ENCODE data around the gene LRIG3.

The LRIG3 gene

DNA sequence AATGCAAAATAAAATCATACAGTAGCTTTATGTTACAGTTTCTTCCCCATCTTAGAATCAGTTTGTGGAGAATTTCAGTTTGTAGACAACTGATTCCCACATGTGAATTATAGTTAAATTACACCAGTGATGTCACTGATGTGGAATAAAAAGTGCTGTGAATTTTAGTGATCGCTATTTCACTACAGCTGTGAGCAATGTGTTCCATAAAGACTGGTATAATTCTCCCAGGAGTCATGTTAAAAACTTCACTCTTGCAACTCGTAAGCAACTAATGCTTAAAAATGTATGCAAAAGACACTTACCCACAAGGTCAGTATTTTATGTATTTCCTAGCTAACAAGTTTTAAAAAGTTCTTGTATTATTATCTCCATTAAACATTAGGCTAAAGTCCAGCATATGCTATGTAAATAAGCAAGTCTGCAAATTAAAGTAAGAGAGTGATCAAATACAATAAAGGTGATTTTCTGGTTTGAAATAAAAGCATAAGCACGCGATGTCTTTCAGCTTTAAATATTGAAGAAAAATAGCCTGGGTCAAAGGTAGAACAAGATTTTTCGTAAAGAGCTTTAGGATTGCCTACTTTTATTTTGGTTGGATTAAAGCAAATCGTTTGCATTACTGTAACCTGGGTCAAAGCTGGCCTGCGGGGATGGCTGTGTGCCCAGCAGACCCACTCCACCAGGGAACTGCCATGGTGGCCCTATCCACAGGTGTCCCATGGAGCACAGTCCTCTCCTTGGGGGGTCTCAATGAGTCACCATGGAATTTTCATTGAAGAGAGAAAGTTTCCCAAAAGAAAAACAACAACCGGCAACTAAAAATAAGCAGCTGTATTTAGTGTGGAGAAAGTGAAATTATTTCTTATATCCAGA lies 12.7 kb upstream of the LRIG3 start:
- DNase-seq (ENCODE audit: low spot score) = no peak

DNA sequence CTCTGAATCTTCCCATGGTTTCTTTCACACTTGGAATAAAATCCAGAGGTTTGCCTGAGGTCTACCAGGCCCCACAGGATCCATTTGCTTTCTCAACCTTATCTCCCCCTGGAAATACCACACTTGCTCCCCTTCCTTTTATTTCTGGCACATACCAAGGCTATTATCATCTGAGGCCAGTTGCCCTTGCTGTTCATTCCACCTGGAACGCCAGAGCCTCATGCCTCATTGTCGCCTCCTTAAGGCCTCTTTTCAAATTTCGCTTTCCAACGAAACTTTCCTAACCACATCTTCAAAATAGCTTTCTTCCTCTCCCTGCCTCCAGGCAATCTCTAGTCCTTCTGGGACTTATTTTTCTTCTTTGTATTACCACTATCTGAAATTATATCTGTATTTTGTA lies 11.2 kb upstream of the LRIG3 start:
- DNase-seq (ENCODE audit: low spot score) = no peak

DNA sequence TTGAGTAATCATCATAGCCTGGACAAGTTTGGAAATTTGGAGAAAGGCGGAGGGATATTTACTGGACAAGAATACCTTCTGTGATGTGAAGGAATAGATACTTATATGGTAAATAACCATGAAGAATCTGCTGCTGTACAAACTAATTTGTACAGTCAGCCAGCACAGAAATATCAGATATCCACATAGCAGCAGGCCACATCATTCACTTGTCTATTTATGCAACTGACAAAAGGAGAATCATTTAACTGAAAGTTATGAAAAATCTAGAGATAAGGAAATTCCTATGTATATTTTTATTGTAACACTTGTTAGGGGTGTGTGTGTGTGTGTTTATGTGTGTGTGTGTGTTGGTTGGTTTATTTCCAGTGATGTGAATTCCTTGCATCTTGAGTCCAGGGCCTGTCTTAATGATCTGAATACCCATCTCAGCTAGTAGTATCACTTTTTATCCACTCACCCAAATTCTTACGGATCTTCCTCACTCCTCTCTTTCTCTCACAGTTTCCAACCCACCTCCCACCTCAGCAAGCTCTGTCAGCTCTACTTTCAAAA lies 10.5 kb upstream of the LRIG3 start:
- DNase-seq (ENCODE audit: low spot score) = no peak

DNA sequence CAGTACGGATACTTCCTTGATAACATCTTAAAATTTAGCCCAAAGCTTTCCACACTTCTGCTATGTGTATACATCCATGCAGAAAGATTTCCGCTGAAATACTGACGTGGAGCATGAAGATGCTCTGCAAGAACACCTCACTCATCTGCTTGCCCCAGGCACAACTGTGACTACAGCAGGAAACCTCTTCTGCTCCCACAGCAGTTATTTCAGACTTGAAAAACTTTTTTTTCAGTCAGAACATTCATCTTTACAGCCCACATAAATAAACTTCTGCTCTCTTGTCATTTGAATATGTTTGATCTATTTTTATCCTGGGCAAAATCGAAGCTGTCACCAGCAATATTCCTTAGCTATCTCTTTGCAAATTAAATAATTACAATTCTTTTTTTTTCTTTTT lies 6.8 kb upstream of the LRIG3 start:
- no peak for DNase-seq (ENCODE audit: low spot score)

DNA sequence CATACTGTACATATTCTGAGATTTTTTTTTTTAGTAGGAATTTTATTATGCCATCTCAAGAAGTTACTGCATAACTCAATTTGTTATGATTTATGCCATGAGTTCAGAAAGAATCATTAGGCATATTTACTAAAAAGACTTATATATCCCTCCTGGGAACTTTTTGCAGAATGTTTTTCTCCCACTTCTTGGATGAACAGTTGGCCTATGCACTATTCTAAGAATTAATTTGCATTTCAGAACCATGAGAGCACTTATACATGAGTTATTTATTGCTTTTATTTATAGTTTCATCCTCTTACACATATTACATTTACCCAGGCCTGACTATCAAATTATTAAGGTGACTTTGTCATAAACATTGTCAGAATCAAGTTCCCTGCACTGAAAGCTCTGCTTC lies 6.3 kb upstream of the LRIG3 start:
- no peak for DNase-seq (ENCODE audit: low spot score)

DNA sequence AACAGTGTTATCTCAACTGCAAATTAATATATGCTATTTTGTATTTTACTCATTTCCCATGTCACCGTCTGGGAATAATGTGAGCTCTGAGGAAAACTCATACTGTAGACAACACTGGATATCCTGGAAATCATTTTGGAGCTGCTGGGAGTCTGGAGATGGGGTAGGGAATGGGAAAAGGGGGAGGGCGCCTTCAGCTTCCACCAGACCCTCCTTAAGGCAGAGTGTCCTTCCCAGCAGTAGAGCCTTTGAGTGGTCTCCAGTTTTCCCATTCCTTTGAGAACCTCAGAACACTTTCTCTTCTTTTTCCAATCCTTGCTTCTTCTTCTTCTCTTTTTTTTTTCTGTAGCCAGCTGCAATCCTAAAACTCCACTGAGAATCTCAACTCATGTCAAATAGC lies 5.4 kb upstream of the LRIG3 start:
- no peak for DNase-seq (ENCODE audit: low spot score)

DNA sequence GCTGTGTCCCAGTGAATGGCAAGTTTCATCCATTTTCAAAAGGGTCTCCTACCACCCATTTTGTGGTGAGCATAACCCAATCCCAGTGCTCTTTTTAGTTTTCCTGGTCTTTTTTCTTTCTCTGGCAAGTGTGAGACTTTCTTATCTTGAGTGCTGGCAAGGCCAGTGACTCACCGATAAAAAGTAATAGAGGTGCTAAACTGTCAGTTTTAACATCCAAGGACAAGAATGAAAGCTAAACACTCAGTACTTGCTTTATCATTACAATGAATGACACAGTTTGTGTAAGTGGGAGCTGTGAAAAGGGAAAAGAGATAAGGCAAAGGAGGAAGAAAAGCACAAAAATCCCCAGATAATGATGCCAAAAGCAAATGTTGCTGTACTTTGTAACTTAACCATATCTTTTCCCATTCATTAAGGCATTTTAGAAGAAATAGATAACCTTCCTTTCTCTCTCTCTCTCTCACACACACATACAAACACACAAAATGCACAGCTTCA lies 4.9 kb upstream of the LRIG3 start:
- no peak for DNase-seq (ENCODE audit: low spot score)

DNA sequence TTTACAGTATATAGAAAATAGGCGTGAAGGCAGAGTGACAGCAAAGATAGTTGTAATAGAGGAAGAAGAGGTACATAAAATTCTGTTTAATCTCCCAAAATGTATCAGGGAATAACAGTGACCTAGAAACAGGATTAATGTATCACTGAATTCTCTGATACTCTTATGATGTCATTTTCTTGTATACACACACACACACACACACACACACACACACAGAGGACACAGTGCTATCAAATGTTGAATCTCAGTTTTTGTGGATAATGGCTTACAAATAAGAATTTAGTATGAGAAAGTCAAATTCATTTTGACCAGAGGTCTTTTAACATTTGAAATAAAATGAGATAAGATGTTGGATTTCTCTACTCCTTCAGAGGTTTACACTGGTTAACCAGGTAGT lies 4.3 kb upstream of the LRIG3 start:
- DNase-seq (ENCODE audit: low spot score) = no peak

DNA sequence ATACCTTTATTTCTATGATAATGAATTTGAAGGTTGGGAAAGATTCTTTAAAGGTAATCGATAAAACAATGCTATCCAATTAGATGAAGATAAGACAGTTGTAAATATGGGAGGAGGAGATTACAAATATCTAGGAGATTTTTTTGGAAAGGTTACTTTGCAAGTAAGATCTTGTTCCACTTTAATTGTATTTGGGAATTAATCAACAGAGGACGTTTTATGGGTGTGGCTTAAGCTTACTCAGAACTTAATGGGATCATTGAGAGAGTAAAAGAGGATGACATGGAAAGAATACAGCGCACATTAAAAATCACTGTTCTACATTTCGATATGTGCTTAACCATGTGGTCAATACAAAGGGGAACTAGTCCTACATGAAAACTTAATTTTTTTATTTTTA lies 3.5 kb upstream of the LRIG3 start:
- no peak for DNase-seq (ENCODE audit: low spot score)

DNA sequence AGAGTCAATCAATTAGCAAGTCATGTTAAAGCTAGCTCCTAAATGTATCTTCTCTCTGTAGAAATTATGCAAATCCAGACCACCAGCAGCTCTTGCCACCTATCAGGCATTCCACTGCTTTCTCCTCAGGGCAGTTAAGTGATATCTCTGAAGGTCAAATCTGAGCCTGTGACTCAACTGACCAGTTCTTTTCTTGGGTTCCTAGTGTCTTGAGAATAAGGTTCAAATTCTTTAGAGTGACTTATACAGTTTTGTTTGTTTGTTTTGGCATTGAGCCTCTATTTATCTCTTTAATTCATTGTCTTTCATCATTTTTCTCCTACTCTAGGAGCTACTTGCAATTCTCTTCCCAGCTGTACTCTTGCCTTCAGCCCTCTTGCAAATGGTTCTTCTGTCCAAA lies 2.5 kb upstream of the LRIG3 start:
- DNase-seq (ENCODE audit: low spot score) = no peak

DNA sequence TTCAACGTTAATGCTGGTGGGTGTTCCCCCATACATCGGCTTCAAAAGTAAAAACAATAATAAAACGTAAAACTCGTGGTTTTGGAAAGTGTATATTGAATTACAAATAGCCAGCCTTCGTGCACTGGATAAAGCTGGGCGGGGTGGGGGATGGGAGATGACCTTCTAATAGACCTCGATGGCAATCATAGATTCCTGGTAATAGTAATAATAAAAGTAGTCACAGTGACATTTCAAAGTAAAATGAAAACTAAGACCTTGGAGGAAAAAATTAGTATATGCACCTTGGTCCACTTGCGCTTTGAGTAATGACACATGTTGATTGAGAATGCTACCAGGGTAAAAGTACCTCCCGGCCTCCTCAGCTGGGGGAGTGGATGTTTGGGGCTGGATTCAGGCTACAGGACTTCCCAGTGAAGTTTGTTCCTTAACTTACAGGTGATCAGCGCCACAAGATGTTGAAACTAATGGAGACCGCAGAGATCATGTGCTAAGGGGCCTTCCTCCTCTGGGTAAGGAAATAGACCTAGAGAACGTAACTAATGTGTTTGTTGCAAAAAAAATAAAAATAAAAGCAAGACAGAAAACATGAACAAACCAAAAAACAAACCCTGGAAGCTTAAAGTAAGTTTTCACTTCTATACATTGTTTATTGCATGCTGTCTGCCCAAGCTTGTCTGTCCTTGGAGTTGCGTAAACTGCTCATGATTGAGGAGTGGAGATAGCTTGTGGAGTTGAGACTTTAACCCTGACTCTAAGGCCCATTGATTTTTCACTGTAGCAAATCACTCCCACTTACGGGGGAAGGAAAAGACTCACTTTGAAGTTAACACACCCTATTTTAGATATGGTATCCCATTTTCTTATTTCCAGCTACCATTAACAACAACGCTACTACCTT lies 907 bp upstream of the LRIG3 start:
- no peak for DNase-seq (ENCODE audit: low spot score)

DNA sequence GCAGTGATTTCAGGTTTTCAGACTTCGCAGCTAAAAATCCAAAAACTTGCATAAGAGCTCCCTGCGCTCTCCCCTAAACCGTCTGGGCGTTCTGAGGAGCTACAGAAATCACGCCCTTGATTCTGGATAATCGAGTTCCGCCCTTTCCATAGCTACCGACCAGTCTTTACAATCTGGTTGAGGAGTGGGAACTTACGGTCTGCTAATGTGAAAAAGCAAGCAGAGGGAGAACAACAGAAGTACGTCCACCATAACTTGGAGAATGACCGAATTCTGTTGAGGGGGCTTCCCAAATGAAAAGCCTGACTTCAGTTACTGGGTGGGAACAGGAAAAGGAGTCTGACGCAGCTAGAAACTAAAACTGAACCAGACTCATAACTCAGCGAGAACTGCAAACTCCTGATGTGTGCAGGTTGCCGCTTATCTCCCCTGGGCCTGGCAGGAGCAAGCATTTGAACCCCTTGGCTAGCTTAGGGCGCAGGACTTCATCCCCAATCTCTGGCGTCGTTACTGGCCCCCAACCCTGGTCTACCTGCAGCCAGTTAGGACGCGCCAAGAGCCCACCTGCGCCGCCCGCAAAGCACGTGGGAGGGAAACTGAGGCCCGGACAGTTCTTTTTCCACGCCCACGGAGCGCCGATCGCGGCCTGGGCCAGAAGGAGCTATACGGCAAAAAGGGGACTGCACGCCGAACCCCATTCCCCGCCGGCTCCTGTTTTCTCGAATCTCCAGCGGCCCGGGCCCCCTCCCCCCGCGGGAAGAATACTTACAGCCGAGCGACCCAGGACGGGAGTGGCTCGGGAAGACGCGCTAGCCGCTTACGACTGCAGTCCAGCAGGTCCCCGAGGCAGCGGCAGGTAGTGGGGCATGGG lies 838 bp downstream of the LRIG3 start:
- DNase-seq (ENCODE audit: low spot score) = peak; percentile 46

DNA sequence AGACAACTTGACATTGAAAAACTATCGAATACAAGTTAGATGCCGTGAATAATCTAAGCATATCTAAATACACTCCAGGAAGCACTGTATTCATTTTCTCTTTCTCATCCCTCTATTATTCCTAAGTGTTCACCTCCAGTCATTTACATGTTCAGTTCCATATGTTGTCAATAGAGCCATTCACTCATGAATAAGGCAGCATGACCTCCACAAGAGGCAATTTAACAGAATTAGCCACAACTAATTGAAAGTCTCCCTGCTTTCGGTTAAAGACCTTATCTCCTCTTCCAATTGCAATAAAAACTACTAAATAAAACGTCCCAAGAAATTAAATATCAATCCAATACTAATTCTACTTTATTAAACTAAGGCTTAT lies 1.8 kb downstream of the LRIG3 start:
- DNase-seq (ENCODE audit: low spot score) = no peak

DNA sequence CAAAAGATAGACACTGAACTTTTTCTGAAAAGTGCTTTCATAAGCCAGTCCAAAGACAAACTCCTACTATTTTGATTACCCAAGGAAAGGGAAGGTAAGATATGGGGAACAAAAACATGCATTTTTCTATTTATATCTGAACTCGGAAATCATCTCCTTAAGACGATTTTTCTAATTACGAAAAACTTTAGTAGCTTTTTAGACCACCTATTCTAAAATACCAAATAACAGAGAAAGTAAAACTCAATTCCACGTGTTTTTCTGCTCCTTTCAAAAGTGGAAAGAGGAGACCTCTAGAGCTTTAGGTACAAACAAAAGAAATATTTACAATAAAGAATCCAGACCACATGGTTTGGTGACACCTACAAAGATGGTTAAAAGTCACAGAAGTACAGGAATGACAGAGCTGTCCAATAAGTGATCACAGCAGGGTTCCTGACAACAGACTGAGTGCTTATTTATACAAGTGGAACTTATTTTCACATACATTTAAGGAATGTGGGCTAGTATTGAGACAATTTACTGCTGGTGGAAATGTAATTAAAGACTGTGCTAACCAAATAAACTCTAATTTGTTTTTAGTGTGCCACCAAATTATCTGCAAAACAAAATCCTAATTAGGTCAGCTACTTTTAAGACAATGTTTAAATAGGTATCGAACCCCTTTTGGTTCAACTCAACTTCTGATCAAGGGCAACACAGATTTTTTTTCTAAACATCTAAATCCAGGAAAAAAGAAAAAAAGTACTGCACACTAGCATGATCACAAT lies 2.4 kb downstream of the LRIG3 start:
- DNase-seq (ENCODE audit: low spot score) = peak; percentile 26

DNA sequence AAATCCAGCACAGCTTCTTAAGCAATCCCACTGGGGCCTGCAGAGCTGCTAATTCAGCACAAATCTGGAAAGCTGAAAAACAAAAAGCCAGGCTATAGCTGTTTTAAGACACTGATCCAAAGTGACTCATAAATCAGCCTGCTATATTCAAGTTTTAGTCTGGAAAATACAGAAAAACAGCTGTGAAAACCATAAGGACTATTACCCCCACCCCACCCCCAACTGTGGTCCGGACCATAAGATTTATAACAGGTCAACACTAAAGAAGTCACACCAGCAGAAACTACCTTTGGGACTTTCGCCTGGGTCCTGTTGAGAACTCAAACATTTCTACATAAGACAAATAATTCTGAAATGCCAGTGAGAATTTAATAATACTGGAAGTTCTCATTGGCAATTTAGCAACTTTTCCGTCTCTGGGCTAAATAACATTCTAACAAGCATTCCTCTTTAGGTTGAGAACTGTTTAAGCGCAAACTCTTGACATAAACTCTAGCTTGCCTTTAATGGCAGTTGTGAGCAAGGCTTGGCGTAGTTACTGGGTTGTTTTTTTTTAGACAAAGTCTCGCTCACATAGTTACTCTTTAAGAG lies 3.3 kb downstream of the LRIG3 start:
- DNase-seq (ENCODE audit: low spot score) = peak; percentile 21

DNA sequence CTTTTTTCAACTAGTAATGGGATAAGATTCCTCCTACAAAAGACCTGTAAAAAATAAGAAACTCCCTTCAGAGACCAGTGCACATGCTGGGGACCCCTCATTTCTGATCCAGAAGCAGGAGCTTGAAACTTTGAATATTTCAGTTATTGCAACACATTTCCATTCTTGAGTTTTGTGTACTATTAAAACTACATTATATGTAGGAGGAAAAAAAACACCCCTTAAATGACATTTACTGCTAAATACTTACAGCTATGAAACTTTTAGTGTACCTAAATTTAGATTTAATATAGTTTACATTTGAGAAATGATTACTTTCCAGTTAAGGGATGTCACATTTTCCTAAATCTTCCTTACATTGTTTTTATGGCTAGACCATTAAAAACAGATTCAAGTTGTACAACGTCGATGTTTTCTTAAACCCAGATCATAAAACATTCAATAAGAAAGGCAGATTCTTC lies 4.1 kb downstream of the LRIG3 start:
- DNase-seq (ENCODE audit: low spot score) = no peak

DNA sequence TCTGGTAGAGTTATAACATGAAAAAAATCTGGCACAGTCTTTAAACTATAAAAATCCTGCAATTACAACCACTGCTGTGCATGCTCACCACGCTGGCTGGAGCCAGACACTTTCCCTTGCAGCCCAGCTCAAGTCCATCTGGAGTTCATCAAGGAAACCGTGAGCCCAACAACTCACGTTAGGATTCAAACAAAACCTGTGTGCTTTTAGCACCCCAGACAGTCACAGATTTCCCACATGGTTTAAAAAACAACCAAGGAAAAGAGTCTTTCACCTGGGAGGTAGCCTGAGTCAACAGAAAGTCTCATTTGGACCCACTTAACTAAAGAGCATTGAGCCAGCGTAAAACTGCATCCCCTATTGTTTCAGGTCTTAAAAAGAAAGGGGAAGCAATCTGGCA lies 4.7 kb downstream of the LRIG3 start:
- peak; percentile 16 for DNase-seq (ENCODE audit: low spot score)

DNA sequence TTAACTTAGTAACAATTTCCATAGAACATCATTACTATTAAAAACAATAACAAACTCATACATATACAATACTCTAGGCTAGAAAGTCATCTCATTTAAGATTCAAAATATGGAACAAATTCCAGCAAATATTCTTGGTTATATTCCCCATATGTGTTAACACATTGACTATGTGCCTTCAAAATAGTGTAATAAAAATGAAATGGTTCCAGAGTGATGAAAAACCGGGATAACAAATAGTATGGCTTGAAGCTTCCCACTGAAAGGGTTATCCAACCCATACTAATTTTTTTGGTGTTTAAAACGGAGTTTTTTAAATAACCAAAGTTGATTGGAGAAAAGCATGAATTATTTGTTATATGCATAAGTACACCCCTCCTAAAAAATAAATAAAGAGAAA lies 5.3 kb downstream of the LRIG3 start:
- DNase-seq (ENCODE audit: low spot score) = no peak

DNA sequence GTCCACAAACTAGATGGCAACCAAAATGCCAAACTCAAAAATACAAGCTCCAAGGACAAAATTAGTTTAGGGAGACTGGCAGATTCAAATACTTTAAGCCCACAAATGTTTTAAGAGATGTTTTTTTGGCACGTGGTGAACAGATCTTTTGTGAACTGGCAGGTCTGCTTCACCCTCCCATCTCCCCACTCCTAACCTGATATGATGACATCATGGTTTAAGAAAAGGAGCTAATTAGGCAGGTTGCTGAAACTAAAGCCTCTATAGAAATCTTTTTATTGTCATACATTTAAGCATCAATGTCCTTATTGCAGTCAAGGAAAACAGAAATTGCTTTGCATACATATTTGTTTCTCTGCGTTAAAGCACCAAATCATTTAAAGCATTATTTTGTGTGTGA lies 5.8 kb downstream of the LRIG3 start:
- no peak for DNase-seq (ENCODE audit: low spot score)

DNA sequence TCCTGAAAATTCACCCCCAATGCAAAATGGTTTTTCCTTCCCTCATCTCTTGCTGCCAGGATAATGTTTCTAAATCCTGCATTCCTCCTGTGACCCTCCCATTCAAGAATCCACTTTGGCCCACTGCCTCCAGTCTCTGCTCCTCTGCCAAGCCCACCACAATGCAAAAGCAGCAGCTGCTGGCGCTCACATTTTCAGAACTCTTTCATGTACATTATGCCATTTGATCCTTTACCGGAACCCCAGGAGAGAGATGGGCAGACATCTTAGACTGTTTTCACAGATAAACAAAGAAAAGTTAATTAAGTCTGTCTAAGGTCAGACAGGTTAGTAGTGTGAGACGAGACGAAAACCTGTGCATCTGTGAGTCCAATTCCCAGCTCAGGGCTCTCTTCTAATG lies 12.9 kb downstream of the LRIG3 start:
- no peak for DNase-seq (ENCODE audit: low spot score)

DNA sequence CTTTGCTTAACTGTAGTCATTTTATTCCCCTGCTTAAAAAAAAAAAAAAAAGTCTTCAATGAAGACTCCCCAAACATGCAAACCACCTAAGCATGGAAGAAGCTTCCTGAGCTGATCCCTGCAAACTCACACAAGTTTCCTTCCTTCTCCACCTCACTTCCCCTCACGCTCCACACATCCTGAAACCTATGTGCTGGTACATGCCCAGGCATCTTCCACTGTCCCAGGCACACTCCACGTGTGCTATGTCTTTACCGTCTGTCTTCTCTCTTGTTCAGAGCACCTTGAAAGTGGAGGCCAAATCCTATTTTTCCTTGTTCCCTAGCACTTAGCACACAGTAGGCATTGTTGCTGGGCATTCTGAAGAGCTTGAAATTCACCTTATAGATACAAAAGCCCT lies 13.4 kb downstream of the LRIG3 start:
- no peak for DNase-seq (ENCODE audit: low spot score)
